ENCODE measurements around the gene SOWAHC.
"Not testable (repeated sequence)": the region's sequence is repeated elsewhere in the genome, so short reads cannot be mapped to it uniquely, and the experiment has no call there.

The SOWAHC gene

GRCh38 chr2:109615637-109616144, 1.5 kb downstream of the SOWAHC start:
- no peak for DNase-seq (ENCODE audit: low read depth in 2 of 2)

DNA sequence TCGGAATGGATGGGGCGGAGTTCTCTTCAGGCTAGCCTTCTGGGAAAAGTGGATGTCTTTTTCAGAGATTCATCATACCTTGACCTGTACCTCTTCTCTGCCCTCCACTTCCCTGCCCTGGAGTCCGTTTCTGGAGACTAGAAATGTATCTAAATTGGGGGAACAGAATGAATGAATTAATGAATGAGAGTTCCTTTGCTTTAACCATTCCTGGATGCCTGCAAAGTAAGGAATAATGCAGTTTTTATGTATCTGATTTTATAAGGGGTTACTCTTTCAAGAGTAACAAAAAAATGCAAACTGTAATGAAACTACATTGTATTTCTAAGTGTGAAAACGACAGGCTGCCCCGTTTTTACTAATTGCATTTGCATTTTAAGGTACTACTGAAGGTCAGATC, 2.0 kb downstream of the SOWAHC start:
- DNase-seq (ENCODE audit: low read depth in 2 of 2) = no peak

GRCh38 chr2:109619032-109619615, 5.0 kb downstream of the SOWAHC start:
- DNase-seq (ENCODE audit: low read depth in 2 of 2) = no peak

- DNase-seq (ENCODE audit: low read depth in 2 of 2) = no peak
These were observed 9.1 kb downstream of the SOWAHC start for GRCh38 chr2:109623297-109623696.

- DNase-seq (ENCODE audit: low read depth in 2 of 2) = no peak
These were observed 9.8 kb downstream of the SOWAHC start for GRCh38 chr2:109623923-109624322.

DNA sequence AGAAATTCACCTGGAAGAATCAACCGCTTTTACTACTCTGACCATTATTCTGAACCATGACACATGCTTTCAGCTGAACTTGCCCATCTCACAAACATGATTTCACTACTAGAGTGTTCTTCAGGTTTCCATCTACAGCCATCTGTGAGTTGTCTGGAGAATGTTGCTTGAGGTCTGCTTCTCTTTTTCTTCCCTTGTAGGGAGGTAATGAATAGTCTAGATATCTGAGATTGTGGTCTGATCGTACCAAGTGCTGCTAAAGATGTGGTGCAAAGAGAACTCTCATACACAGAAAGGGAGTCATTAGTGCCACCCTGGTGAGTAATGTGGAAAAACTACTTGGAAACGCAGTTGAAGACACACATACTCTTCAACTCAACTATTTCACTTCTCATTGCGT, 10.2 kb downstream of the SOWAHC start:
- no peak for DNase-seq (ENCODE audit: low read depth in 2 of 2)

- not testable (repeated sequence) for DNase-seq (ENCODE audit: low read depth in 2 of 2)
These were observed 14.2 kb downstream of the SOWAHC start for GRCh38 chr2:109628321-109628720.

- no peak for DNase-seq (ENCODE audit: low read depth in 2 of 2)
These were observed 15.7 kb downstream of the SOWAHC start for GRCh38 chr2:109629867-109630266.

DNA sequence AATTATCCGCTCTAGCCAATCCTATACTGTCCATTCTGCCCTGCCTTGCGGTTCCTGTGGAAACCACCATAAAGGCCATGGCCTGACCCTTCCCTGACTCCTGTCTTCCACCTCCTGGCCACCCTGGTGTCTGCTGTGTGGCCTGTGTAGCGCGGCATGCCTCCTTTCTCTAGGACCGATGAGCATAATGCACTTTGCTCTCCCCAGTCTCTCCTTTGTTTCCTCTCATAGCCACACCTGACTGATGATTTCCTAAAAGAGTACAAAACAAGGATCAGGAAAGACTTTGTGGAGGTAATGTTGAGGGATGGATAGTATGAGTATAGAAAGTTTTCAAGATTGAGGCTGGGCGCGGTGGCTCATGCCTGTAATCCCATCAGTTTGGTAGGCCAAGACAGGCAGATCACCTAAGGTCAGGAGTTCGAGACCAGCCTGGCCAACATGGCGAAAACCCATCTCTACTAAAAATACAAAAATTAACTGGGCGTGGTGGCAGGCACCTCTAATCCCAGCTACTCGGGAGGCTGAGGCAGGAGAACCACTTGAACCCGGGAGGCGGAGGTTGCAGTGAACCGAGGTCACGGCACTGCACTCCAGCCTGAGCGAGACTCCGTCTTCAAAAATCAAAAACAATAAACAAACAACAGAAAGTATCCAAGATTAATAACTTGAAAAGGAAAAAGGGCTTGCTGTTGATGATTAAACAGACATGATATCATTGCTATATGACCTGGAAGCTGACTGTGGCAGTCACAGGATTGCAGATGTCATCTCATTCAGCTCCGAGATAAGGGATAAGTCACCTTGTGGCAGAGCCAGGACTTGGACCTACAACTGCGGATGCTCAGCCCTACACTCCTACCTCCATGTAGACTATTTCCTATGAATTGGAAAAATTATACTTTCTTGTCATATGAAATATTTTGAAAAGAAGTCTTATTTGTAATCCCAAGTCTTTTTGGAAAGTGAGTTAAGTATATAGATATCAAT, 16.6 kb downstream of the SOWAHC start:
- no peak for DNase-seq (ENCODE audit: low read depth in 2 of 2)

- no peak for DNase-seq (ENCODE audit: low read depth in 2 of 2)
These were observed 17.6 kb downstream of the SOWAHC start for GRCh38 chr2:109631741-109632140.

DNA sequence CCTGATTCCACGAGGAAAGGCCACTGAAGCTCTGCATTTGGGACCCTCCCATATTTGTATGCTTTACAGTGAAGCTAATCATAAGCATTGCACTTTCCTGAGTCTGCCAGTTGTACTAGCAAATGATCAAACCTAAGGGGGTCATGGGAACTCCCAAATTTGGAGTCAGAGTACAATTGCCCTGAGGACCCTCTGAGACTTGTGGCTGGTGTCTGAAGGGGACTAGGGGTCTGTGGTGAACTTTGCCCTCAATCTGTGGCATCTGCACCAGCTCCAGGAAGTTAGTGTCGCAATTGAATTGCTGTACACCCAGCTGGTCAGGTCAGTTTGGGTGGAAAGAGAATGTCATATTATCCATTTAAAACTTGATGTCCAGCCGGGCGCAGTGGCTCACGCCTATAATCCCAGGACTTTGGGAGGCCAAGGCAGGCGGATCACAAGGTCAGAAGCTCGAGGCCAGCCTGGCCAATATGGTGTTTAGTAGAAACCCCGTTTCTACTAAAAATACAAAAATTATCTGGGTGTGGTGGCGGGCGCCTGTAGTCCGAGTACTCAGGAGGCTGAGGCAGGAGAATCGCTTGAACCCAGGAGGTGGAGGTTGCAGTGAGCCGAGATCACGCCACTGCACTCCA, 18.1 kb downstream of the SOWAHC start:
- no peak for DNase-seq (ENCODE audit: low read depth in 2 of 2)

- no peak for DNase-seq (ENCODE audit: low read depth in 2 of 2)
These were observed 19.3 kb downstream of the SOWAHC start for GRCh38 chr2:109633284-109633961.

DNA sequence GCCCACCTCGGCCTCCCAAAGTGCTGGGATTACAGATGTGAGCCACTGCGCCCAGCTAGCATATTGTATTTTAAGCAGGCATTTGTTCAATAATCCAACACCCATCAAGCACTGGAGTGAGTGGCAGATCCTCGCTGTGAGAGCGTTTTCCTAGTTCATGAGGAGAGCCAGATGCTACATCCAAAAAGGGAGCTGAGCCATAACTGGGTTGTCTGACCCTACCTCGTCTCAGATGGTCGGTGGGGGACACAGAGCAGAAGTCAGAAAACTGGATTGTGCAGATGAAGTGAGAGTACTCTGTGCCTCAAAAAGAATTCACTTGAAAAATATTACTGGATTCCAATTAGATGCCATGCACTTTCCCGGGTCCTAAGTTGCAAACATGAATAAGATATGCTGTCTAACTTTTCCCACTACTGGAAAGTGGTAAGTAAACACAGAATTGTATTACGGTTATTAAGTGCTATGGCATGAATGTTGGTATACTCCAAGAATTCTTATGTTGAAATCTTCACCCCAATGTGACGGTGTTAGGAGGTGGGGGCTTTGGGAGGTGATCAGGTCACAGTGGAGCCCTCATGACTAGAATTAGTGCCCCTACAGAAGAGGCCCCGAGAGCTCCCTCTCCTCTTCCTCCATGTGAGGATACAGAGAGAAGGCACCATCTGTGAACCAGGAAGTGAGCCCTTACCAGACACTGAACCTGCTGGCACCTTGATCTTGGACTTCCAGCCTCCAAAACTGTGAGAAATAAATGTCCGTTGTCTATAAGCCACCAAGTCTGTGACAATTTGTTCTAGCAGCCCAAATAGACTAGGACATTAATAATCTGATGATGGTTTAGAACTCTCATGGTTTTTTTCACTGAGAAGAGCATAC, 21.5 kb downstream of the SOWAHC start:
- no peak for DNase-seq (ENCODE audit: low read depth in 2 of 2)

- no peak for DNase-seq (ENCODE audit: low read depth in 2 of 2)
These were observed 22.2 kb downstream of the SOWAHC start for GRCh38 chr2:109636317-109636716.

DNA sequence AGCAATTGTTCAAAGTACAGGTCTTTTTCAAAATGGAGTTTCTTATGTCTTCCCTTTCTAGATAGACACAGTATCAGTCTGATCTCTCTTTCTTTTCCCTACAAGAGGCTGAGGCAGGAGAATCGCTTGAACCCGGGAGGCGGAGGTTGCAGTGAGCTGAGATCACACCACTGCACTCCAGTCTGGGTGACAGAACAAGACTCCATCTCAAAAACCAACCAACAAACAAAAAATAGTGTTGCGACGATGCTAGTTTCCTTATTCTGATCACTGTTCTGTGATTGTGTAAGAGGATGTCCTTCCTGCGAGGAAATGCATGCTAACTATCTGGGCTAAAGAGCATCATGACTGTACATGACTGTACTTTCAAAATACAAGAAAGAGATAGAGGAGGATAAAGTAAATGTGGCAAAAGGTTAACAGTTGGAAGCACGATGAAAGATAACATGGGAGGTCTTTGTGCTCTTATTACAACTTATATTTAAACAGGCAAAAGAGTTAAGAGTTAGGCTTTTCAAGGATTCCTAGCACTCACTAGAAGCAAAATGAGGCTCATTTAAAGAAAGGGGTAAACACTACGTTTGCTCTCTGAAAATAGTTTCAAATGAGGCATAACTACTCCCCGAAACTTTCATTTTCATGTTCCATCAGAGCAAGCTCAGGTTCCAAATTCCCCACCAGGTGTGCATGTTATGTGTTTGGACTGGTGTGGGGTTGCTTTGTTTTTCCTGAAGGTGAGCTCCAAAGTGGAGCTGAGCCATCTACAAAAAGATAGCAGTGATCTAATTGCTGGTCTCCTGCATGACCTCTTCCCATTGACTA, 23.8 kb downstream of the SOWAHC start:
- no peak for DNase-seq (ENCODE audit: low read depth in 2 of 2)

- no peak for DNase-seq (ENCODE audit: low read depth in 2 of 2)
These were observed 24.6 kb downstream of the SOWAHC start for GRCh38 chr2:109638795-109639194.

DNA sequence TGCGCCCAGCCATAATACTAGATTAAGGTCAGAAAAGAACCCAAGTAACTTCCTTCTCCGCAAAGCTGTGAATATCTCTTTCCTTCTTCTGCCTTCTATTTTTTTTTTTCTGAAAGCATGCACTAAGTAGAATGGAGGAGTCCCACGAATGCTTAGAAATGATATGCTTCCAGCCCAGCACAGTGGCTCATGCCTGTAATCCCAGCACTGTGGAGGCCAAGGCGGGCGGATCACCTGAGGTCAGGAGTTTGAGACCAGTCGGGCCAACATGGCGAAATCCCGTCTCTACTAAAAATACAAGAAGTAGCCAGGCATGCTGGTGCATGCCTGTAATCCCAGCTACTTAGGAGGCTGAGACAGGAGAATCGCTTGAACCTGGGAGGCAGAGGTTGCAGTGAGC, 25.8 kb downstream of the SOWAHC start:
- not testable (repeated sequence) for DNase-seq (ENCODE audit: low read depth in 2 of 2)

DNA sequence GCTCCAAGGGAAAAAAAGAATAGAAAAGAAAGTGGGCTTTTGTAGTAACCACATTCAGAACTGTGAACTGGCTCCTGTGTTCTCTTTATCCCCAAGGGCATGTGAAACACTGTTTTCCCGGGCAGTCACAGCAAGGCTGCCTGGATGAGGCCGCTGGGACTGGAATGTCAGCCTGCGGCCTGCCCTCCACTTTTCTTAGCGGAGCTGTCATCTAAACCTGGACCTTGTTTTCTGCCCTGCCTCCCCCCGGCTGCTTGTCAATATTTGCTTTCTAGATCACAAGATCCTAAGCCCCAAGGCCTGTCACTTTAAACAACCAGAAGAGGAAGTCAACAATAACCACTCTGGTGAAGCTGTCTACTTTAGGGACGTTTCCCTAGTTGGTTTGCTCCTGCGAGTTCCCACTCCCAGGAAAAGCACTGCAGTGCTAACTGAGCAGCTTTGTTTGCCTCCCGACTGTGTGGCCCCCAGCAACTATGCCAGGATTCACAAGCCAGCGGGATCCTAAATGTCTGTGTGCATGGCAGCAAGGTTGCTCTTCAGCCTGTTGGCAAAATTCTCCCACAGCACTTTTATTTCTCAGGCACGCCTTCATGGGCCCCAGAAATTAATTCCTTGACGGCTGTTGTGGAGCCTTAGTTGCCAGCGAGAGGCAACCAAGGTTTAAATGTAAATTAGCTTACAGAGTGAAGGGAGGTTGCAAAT, 30.6 kb downstream of the SOWAHC start:
- no peak for DNase-seq (ENCODE audit: low read depth in 2 of 2)

- DNase-seq (ENCODE audit: low read depth in 2 of 2) = no peak
These were observed 31.4 kb downstream of the SOWAHC start for GRCh38 chr2:109645412-109646184.

All from fibroblast of skin of left quadriceps (primary cell).